HEK293T (cell line): ENCODE results near the gene PLEKHA4.

ENCODE experiments used
- ARNT ChIP-seq: fragments of 450-650 bp; IDR thresholded peaks from 2 replicates; pipeline ENCODE4 v1.6.1; 2017; ENCODE audit warnings: mild to moderate bottlenecking
- CTBP1 ChIP-seq: fragments of 450-650 bp; IDR thresholded peaks from 2 replicates; pipeline ENCODE4 v1.6.1; 2016; ENCODE audit warnings: borderline replicate concordance

- TF ChIP-seq CTBP1: no peak
- no peak for TF ChIP-seq ARNT
Observed at GRCh38 chr19:48798937-48799336, 69.5 kb downstream of the PLEKHA4 start.
